SK-N-DZ (cell line): ENCODE results near the gene PPP1R26.

Experiments used
- DNase-seq: peaks from one replicate; pipeline ENCODE4 v3.0.0-alpha.2; 2015; ENCODE audit warnings: low spot score

Gene PPP1R26

DNA sequence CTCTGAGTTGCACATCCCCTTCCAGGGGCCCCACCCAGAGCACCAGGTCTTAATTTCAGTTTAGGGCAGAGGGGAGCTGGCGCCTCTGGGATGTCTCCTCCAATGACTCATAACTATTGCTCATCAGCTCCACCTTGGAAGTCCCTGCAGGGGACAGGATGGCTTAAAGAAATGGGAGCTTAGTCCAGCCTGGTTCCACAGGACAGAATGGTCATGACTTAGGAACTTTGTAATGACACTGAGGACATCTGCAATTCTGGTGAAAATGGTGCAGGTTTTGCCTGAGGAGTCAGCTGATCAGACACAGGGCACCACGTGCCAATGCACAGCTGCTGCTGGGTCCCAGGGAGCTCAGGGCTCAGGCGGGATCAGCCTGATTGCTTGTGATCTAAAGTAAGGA is 16.4 kb upstream of the PPP1R26 start:
- no peak for DNase-seq

DNA sequence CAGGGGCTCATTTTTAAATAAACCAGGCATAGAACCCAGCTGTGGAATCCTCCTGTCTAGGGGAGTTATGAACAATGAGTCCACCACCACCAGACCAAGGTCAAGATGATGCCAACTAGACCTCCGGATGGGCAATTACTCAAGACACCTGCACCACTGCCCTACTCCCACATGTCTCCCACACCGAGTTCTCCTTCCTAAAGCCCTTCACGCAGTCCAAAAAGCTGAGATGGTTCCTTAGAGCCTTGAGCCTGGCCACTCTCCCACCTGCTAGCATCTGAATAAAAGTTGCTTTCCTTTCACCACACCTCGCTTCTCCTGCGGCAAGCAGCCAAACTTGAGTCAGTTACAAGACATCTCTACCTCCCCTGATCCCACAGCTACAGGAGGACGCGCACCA is 15.4 kb upstream of the PPP1R26 start:
- no peak for DNase-seq

DNA sequence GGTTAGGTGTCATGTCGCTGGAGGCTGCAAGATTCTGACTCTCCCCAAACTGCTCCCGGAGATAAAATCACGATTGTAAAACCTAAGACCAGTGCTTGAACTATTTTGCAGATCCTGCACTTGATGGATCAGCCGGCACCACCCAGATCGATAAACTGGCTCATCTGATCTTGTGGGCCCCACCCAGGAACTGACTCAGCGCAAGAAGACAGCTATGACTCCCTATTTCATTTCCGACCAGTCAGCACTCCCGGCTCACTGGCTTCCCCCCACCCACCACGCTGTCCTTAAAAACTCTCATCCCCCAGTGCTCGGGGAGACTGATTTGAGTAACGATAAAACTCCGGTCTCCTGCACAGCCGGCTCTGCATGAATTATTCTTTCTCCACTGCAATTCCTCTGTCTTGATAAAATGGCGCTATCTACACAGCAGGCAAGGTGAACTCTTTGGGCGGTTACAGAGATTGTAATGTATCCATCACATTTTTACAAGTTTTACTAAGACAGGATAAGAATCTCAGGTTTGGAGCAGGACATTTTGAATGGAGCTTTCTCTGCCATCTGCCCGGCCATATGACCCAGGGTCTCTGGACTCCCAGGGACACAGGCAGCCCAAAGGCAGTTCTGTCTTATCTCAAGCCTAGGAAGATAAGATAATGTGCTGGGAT is 10.6 kb upstream of the PPP1R26 start:
- DNase-seq, result no peak

DNA sequence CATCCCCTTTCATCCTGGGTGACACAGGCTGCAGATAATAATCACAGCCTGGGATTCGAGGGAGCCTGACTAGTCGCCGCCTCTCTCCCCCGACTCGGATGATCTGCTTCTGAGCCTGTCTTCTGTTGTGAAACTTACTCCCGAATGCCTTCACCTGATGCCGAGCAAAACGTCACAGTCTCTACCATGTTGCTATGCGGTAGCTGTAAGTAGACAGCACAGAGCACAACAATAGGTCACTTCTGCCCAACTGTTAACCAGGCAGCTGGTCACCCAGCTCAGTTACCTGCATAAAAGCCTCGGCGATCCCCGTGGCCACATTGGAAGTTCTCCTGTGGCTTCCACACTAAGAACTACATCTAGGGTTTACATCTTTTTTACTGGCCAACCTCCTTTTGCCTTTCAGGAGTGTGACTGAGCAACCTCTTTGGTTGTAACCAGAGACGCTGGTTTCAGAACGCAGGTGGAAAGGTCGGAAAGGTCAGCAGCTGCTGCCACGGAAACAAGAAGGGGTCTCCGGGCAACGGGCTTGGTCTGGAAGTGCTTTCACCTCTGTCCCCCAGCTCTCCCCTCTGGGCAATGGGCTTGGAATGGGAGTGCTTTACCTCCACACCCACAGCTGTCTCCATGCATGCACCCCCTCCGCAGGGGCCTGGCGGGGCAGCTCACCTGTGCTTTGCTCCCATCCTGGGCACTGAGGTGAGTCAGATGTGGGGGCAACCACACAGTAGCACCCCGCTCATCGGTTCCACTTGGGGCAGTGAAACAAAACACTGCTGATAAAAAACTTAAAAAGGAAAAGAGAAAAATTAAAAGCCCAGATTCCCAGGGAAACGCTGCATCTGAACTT is 7.6 kb upstream of the PPP1R26 start:
- no peak for DNase-seq

DNA sequence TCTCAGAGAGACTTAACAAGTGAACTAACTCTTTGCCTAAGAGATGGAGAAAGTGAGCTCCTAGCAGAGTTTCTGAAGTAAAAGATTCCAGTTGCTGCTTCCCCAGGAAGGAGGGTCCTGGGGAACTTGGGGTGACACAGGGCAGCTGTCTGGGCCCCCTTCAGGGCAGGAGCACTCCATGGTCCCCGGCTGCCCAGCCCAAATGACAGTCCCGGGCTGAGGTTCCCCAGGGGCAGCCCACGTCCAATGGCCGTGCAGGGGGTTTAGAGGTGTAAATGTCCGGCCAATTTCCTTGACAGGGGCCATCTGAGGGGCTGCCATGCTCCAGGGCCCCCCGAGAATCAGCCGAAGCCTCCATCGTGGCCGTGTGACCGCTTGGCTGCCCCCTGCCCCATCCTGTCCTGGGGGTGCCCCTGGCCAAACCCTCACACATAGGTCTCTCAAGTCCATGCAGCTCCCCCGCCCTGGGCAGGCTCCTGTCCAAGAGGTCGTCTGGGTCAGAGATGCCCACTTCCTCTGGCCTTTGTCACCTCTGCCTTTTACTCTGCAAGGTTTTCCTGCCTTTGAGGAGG is 5.5 kb upstream of the PPP1R26 start:
- no peak for DNase-seq

DNA sequence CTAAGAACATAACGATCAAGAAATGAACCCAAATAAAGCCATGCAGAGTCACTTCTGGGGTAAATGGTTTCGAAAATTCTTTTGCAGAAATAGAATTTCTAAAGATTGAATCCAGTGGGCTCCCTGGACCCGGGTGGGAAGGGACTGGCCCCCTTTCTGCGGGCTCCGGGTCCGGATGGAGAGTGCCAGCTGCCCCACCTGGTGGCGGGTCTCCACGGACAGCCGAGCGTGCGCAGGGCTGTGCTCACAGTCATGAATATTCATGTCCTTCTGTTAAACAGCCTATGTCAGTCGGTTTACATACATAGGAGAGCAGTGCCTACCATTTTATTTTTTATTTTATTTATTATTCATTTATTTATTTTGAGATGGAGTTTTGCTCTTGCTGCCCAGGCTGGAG is 4.7 kb upstream of the PPP1R26 start:
- no peak for DNase-seq

DNA sequence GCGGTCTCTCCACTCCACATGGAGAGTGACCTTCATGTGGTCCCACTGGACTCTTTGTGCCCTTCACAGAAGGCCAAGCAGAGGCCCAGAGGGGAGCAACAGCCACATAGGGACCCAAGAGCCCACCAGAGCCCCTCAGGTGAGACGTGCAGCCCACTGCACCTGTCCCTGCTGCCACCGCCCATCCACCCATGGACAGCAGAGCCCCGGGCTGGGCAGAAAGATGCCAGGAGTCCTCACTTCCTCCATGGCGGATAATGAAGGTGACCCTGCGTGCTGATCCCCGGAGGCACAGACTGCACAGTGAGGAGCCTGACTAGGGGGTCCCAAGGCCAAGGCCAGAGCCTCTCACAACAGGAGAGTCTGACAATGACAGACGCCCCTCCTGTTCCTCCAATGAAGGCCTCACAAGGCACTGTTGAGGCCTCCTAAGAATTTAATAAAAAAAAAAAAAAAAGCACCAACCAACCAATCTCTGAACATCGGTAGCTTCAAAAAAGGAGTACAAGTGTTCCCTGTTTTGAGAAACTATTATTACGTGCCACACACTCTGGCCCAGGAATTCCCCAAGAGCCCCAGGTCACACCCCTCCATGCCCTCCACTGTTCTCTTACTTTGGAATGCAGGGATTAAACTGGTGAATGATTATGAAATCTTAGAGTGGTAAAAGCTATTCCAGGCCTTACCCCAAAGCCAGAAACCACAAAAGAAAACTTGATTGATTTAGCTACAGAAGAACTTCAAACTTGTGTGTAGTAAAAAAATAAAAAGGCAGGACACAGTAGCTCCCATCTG is 2.8 kb upstream of the PPP1R26 start:
- no peak for DNase-seq

DNA sequence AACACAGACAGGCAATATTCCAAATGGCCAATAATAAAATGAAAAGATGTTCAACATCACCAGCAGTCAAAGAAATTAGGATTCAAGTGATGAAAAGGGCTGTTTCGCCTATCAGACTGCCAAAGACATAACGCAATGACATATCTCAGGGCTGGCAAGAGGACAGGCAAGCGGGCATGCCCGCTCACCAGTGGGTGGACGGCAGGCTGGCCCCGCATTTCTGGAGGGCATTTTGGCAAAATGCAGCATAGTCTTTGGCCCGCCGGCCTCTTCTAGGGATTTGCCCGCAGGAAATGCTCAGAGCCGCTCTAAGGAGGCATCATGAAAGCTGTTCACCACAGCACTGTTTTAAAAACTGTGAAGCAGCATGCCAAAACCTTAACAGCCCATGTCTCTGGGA is 1.4 kb upstream of the PPP1R26 start:
- DNase-seq, result no peak

DNA sequence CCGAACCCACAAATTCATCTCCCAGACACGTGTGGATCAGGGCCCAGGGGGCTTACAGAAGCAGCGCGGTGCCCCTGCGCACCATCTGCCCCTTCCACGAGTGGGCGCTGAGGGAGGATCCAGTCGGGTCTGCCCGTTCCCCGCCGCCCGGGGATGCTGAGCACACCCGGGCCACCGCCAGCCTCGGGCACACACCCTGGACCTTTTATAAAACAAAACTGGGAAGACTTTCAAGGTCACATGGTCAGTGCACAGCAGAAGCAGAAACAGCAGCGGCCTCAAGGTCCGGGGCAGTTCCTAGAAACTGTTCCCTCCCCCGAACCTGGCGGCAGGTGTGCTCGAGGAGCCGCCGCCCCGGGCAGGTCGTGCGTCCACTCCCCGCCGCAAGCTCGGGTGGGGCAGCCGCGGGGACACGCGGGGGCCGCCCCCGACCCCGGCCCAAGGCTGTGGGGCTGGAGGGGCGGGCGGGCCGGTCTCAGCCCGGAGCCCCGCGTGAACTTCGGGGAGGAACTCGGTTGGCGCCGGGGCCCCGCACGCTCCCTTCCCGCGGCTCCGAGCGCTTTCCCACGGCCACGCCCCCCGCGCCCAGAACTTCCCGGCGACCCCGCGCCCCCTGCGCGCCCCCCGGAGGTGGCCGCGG is 633 bp upstream of the PPP1R26 start:
- no peak for DNase-seq

DNA sequence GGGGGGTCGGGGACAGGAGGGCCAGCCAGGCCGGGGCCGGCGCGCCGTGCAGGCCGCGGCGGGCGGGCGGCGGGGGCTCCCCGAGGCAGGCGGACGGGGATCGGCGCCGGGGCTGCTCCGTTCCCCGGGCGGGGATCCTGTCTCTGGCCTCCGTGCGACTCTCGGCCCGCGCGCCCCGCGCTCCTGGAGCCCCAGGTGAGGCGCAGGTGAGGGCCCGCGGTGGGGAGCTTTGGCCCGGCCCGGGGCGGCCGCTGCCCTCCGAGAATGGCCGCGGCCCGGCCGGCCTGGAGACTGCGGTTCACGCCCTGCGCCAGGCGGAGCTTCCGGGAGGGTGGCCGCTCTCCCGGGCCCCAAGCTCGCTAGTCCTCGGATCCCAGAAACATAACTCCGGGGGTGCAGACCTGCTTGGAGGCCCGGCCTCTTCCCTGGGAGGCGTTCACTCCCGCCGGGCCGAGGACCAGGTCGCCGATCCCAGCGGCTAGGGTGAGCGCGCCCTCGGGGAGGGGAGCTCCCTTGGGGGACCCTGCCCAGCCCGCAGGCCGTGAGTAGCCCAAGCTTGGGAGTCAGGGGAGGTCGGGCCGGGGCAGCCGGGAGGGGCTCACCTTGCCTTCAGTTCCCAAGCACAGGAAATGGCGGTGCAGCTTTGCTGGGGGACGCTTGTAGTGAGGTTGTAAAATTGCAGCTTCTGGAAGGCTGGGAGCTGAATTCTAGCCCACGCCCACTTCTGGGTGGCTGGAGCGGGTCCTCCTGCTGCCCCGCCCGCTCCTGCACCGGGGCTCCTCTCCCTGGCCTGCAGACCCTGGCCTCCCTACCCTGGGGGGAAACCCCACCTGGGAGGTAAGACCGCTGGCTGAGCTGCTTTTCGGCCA is 723 bp downstream of the PPP1R26 start:
- no peak for DNase-seq

DNA sequence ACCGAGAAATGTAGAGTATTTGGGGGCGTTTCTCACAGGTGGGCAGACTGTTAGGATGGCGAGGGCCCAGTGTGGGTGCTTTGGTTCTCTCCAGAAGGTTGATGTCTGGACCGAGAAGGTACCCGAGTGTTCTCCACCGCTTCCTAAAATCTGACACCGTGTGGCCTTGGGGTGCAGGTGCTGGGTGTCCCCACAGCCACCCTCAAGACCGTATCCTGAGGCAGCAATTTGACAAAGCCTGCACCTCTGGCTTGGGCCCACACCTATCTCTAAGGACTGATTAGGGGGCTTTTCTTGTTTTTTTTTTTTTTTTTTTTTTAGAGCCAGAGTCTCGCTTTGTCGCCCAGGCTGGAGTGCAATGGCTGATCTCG is 1.3 kb downstream of the PPP1R26 start:
- no peak for DNase-seq

DNA sequence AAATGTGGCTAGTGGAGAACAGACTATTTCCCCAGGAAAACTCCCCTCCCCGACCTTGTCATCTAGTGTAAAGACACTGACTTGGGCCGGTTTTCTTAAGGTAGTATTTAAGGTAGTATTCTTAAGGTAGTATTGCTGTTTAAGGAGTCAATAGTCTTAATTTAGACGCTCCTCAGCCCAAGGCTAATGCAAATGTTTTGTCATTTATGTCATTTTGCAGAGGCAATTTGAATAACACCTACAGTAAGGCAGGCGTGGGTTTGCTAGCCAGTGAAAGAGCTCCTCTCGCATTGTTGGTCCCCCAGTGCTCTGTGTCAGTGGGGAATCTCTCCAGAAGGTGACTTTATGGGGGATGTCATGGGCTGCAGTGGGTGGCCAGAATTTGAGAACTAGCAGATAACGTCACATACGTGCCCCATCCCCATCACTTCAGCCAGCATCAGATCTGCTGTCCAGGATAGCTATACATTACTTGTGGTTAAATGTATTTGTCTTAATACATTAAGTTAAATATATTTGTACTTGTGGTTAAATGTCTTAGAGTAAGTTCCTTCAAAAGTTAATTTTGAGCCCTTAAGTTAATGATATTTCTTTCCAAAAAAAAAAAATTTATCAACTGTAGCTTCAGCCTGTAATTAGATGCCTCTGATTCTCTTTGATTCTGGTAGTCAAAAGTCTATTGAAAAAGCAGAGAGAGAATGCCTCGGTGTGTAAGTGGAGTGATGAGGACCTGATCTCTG is 2.6 kb downstream of the PPP1R26 start:
- DNase-seq, result no peak

DNA sequence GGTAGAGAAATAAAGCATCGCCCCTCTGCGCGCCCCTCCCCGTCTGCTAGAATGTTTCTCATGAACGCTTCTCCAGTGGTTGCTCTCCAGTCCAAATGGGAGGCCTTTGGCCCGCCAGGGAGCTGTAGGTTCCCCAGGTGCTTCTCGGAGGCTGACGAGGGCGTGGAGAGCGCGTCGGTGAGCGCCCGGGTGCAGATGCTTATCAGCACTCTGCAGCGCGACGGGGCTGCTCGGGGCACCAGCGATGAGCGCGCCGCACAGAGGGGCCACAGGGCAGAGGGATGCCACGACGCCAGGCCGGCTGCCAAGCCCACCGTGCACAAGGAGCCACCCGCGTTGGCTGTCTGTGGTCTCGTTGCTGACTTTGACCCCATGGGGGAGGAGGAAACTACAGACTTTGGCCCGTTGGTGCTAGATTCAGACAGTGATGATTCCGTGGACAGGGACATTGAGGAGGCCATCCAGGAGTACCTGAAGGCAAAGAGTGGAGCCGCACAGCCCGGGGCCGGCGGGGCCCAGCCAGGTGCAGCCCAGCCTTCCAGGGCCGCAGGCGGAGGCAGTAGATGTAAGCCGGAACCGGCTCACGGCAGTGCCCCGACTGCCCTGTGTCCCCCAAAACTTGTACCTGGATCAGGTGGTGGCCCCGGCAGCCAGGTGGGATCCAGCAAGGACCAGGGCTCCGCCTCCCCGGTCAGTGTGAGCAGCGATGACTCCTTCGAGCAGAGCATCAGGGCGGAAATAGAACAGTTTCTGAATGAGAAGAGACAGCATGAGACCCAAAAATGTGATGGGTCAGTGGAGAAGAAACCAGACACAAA is 5.1 kb downstream of the PPP1R26 start:
- DNase-seq, result no peak

DNA sequence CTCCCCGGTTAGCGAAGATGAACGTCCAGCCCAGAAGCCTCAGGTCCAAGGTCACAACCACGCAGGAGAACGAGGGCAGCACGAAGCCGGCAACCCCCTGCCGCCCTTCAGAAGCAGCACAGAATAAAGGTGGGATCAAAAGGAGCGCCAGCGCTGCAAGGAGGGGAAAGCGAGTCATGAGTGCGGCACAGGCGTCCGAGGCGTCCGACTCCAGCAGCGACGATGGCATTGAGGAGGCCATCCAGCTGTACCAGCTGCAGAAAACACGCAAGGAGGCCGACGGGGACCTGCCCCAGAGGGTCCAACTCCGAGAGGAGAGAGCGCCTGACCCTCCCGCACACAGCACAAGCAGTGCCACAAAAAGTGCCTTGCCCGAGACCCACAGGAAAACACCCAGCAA is 5.8 kb downstream of the PPP1R26 start:
- DNase-seq, result no peak

DNA sequence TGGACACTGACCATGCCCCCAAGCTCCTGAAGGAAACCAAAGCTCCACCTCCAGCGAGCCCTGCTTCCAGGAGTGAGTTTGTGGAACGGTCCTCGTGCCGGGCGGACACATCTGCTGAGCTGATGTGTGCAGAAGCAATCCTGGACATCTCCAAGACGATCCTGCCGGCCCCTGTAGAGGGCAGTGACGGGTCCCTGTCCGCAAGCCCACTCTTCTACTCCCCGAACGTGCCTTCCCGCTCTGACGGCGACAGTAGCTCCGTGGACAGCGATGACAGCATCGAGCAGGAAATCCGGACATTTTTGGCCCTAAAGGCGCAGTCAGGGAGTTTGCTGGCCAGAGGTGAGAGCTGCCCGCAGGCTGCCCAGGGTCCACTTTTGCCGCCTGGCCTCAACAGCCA is 6.2 kb downstream of the PPP1R26 start:
- DNase-seq, result no peak

DNA sequence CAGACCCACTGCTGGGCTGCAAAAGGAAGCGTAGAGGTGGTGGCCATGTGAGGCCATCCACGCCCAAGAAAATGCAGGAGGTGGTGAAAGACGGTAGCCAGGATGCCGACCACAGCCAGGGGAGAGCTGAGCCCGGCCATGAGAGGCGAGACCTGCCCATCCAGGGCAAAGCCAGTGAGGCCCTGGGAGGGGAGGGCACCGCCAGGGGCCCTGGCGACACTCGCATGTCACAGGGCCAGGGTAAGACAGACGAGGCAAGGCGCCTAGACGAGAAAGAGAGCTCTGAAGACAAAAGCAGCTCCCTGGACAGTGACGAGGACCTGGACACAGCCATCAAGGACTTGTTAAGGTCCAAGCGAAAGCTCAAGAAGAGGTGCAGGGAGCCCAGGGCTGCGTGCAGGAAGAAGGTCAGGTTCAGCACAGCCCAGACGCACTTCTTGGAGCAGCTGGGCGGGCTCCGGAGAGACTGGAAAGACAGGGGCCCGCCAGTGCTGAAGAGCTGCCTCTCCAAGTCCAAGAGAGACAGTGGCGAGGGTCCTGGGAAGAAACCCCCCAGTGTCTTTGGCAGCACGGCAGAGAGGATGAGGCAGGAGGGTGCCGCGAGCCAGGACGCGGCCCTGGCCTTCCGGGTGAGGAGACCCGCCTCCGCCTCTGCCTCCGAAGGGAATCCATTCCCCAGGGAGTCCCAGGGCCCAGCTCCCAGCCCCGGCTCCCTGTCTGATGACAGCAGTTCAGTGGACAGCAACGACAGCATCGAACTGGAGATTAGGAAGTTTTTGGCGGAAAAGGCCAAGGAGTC is 6.9 kb downstream of the PPP1R26 start:
- no peak for DNase-seq

DNA sequence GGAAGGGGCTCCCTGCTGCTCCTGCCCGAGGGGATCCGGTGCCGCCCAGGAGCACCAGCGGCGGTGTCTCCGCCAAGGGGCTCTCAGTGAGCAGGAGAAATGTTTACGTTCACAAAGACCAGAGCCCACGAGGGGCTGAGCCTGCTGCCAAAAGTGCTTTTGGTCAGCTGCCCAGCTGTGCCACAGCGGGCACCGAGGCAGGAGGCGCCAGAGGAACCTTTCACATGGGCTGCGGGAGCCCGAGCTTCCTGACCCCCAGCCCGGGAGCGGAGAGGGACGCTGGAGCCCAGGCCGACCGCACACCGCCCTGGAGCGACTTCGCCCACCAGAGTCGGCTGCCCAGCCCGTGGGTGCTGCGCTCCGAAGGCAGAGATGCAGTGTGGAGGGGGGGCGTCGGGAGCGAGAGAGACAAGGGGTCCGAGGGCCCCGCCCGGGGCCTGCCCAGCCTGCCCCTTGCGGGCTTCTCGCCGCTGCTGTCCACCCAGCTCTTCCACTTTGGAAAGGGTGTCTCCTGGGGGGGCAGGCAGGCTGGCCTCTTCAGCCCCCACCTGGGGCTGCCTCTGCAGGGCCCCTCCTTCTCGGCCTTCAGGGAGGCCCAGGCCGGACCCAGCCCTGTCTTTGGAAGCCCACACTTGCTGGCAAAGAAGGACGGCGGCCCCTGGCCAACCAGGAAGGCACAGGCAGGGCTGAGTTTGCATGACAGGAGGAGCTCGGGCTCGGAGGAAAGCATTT is 7.9 kb downstream of the PPP1R26 start:
- no peak for DNase-seq

DNA sequence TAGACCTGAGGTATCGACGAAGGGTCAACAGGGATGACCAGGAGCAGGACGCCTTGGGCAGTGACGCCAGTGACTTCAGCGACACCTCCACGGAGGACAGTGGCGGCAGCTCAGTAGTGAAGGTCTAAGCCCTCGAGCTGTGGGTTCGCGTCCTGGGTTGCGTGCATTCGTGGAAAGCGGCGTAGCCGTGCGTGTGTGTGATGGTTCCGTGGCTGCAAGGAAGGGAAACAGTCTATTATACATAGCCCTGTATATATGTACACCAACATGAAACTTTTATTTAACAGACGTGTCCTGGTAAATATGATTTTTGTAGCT is 8.4 kb downstream of the PPP1R26 start:
- no peak for DNase-seq
